HG02798 (cell line): ENCODE measurements around the gene ZNF384.

Source experiments
- ATAC-seq: cut with Tn5 transposase; IDR thresholded peaks from one replicate; pipeline ENCODE4 v1.9.1; 2021; ENCODE audit warnings: mild to moderate bottlenecking; ENCODE audit not compliant: unreplicated experiment, poor library complexity

The ZNF384 gene

GRCh38 chr12:6662906-6663742, 26.1 kb downstream of the ZNF384 start, which contains the start of gene ING4:
TSS of gene ING4 (minus strand) at chr12:6663119. CDS start at chr12:6663101, 18 bp downstream.
- ATAC-seq = peak; percentile 98

GRCh38 chr12:6662602-6662905, 26.6 kb downstream of the ZNF384 start:
- no peak for ATAC-seq

- no peak for ATAC-seq
Observed at GRCh38 chr12:6653987-6654386, 35.2 kb downstream of the ZNF384 start.

- no peak for ATAC-seq
Observed at GRCh38 chr12:6653342-6653741, 35.8 kb downstream of the ZNF384 start.

- ATAC-seq = no peak
Observed at GRCh38 chr12:6652391-6652790, 36.8 kb downstream of the ZNF384 start.

- no peak for ATAC-seq
Observed at GRCh38 chr12:6650832-6651231, 38.3 kb downstream of the ZNF384 start.

- ATAC-seq = peak; percentile 52
Observed at GRCh38 chr12:6647083-6647604, 42.0 kb downstream of the ZNF384 start, which contains the start of gene ACRBP. TSS of gene ACRBP (minus strand) at chr12:6647432. CDS start at chr12:6647366, 66 bp downstream.

GRCh38 chr12:6646276-6647082, 42.7 kb downstream of the ZNF384 start:
- no peak for ATAC-seq

GRCh38 chr12:6644903-6645302, 44.3 kb downstream of the ZNF384 start:
- ATAC-seq = no peak

- ATAC-seq = no peak
Observed at GRCh38 chr12:6644257-6644596, 44.9 kb downstream of the ZNF384 start.

GRCh38 chr12:6643569-6644256, 45.5 kb downstream of the ZNF384 start:
- ATAC-seq = no peak

- no peak for ATAC-seq
Observed at GRCh38 chr12:6641131-6641530, 48.0 kb downstream of the ZNF384 start.

GRCh38 chr12:6640497-6640896, 48.7 kb downstream of the ZNF384 start:
- ATAC-seq = no peak

- no peak for ATAC-seq
Observed at GRCh38 chr12:6639151-6639801, 49.9 kb downstream of the ZNF384 start.

GRCh38 chr12:6638305-6638704, 50.9 kb downstream of the ZNF384 start:
- no peak for ATAC-seq

- ATAC-seq = peak; percentile 31
Observed at GRCh38 chr12:6635856-6636531, 53.2 kb downstream of the ZNF384 start, which contains the start of gene LPAR5. TSS of gene LPAR5 (minus strand) at chr12:6635959. CDS start at chr12:6621248, 14,711 bp downstream.

- peak; percentile 32 for ATAC-seq
Observed at GRCh38 chr12:6635375-6635855, 53.8 kb downstream of the ZNF384 start.

- ATAC-seq = peak; percentile 50
Observed at GRCh38 chr12:6632026-6632983, 56.9 kb downstream of the ZNF384 start.
